ENCODE data around the gene KCNK15.

GRCh38 chr20:44746367-44747165 is 901 bp downstream of the KCNK15 start:
- TF ChIP-seq, protein P1, sequence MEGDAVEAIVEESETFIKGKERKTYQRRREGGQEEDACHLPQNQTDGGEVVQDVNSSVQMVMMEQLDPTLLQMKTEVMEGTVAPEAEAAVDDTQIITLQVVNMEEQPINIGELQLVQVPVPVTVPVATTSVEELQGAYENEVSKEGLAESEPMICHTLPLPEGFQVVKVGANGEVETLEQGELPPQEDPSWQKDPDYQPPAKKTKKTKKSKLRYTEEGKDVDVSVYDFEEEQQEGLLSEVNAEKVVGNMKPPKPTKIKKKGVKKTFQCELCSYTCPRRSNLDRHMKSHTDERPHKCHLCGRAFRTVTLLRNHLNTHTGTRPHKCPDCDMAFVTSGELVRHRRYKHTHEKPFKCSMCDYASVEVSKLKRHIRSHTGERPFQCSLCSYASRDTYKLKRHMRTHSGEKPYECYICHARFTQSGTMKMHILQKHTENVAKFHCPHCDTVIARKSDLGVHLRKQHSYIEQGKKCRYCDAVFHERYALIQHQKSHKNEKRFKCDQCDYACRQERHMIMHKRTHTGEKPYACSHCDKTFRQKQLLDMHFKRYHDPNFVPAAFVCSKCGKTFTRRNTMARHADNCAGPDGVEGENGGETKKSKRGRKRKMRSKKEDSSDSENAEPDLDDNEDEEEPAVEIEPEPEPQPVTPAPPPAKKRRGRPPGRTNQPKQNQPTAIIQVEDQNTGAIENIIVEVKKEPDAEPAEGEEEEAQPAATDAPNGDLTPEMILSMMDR (conservative IDR thresholded peaks at IDR 0.05; ENCODE audit: low read length): no peak
- no peak for TF ChIP-seq EZH2phosphoT487 (IDR thresholded peaks at IDR 0.05; ENCODE audit: borderline replicate concordance)
